ENCODE results near the gene TSC1. TPM values are rescaled to one million over a fixed set of nuclear protein-coding genes. Genes with fewer than 3 reads are reported as not detected.
A peak's percentile ranks its signal among the peaks of the same experiment; 100 is the strongest.

Gene TSC1
- total and polyA plus RNA-seq, 10 of the 15 experiments (the other 5 are each of a cell fraction or from before 2014, with no cell fraction given): 4.0 to 48.0 (median 14.9) TPM

DNA sequence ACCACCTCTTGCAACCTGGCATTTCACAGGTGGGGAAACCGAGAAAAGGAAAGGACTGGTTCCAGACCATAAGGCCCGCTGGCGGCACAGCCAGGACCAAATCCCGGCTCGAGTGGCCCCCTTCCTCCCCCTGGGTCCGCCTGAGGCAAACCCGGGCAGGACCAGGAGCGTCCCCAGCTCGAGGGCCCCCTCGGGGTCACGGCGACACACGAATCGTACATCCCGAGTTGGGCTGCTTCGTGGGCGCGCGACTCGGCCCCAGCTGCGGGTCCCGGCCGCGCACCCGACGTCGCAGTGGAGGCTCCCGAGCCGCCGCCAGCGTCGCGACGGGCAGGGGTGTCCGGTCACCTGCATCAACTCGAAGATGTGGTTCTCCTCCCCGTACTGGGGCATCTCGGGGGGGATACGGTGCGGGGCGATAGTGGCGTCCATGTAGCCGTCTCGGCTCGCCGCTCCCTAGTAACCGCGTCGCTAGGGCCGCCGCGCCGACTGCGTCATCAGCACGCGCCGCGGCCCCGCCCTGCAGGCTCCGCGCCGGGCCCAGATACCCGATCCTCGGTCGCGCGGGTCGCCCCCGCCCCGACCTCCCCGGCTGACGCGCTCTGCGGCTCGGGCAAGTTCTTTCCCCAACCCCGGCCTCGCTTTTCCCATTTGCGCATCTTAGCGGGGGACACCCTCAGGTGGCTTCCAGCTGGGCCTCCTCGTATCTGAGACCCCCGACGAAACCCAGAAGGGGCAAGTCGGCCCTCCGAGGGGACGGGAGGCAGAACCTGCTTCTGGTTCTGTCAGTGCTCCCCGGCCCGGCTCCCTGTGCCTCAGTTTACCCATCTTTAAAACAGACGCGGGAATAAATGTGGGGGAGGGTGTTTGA is 66.4 kb downstream of the TSC1 start, which contains the start of gene AK8 (continued):
- no peak for TF ChIP-seq ZNF274 (IDR thresholded peaks at IDR 0.05; ENCODE audit: insufficient read depth, insufficient read length)
- TF ChIP-seq TCF7 (IDR thresholded peaks at IDR 0.05; ENCODE audit: borderline replicate concordance): no peak
- 0 out of 2 replicates have a peak, but pooled peaks have one; percentile 51 for TF ChIP-seq RB1 (IDR thresholded peaks at IDR 0.05; ENCODE audit: borderline replicate concordance)
- peak; percentile 96 for TF ChIP-seq SMARCA5 (IDR thresholded peaks at IDR 0.05)
- TF ChIP-seq, protein P1, sequence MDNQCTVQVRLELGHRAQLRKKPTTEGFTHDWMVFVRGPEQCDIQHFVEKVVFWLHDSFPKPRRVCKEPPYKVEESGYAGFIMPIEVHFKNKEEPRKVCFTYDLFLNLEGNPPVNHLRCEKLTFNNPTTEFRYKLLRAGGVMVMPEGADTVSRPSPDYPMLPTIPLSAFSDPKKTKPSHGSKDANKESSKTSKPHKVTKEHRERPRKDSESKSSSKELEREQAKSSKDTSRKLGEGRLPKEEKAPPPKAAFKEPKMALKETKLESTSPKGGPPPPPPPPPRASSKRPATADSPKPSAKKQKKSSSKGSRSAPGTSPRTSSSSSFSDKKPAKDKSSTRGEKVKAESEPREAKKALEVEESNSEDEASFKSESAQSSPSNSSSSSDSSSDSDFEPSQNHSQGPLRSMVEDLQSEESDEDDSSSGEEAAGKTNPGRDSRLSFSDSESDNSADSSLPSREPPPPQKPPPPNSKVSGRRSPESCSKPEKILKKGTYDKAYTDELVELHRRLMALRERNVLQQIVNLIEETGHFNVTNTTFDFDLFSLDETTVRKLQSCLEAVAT (IDR thresholded peaks at IDR 0.05): no peak
- no peak for TF ChIP-seq ZNF217 (IDR thresholded peaks at IDR 0.05)
- no peak for TF ChIP-seq TCF12 (IDR thresholded peaks at IDR 0.05; ENCODE audit: low read depth, low read length)
- no peak for TF ChIP-seq NRF1 (conservative IDR thresholded peaks at IDR 0.05; ENCODE audit: low read depth, low read length)
- TF ChIP-seq, protein P2, sequence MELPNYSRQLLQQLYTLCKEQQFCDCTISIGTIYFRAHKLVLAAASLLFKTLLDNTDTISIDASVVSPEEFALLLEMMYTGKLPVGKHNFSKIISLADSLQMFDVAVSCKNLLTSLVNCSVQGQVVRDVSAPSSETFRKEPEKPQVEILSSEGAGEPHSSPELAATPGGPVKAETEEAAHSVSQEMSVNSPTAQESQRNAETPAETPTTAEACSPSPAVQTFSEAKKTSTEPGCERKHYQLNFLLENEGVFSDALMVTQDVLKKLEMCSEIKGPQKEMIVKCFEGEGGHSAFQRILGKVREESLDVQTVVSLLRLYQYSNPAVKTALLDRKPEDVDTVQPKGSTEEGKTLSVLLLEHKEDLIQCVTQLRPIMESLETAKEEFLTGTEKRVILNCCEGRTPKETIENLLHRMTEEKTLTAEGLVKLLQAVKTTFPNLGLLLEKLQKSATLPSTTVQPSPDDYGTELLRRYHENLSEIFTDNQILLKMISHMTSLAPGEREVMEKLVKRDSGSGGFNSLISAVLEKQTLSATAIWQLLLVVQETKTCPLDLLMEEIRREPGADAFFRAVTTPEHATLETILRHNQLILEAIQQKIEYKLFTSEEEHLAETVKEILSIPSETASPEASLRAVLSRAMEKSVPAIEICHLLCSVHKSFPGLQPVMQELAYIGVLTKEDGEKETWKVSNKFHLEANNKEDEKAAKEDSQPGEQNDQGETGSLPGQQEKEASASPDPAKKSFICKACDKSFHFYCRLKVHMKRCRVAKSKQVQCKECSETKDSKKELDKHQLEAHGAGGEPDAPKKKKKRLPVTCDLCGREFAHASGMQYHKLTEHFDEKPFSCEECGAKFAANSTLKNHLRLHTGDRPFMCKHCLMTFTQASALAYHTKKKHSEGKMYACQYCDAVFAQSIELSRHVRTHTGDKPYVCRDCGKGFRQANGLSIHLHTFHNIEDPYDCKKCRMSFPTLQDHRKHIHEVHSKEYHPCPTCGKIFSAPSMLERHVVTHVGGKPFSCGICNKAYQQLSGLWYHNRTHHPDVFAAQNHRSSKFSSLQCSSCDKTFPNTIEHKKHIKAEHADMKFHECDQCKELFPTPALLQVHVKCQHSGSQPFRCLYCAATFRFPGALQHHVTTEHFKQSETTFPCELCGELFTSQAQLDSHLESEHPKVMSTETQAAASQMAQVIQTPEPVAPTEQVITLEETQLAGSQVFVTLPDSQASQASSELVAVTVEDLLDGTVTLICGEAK (IDR thresholded peaks at IDR 0.05; ENCODE audit: borderline replicate concordance): no peak
- peak; percentile 61; the same call in 1 of the 2 replicates for TF ChIP-seq MXI1 (IDR thresholded peaks at IDR 0.05; ENCODE audit: low read depth, low read length)
- TF ChIP-seq, protein P3, sequence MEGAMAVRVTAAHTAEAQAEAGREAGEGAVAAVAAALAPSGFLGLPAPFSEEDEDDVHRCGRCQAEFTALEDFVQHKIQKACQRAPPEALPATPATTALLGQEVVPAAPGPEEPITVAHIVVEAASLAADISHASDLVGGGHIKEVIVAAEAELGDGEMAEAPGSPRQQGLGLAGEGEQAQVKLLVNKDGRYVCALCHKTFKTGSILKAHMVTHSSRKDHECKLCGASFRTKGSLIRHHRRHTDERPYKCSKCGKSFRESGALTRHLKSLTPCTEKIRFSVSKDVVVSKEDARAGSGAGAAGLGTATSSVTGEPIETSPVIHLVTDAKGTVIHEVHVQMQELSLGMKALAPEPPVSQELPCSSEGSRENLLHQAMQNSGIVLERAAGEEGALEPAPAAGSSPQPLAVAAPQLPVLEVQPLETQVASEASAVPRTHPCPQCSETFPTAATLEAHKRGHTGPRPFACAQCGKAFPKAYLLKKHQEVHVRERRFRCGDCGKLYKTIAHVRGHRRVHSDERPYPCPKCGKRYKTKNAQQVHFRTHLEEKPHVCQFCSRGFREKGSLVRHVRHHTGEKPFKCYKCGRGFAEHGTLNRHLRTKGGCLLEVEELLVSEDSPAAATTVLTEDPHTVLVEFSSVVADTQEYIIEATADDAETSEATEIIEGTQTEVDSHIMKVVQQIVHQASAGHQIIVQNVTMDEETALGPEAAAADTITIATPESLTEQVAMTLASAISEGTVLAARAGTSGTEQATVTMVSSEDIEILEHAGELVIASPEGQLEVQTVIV (IDR thresholded peaks at IDR 0.05; ENCODE audit: borderline replicate concordance, partially characterized antibody): no peak
- TF ChIP-seq, protein P4, sequence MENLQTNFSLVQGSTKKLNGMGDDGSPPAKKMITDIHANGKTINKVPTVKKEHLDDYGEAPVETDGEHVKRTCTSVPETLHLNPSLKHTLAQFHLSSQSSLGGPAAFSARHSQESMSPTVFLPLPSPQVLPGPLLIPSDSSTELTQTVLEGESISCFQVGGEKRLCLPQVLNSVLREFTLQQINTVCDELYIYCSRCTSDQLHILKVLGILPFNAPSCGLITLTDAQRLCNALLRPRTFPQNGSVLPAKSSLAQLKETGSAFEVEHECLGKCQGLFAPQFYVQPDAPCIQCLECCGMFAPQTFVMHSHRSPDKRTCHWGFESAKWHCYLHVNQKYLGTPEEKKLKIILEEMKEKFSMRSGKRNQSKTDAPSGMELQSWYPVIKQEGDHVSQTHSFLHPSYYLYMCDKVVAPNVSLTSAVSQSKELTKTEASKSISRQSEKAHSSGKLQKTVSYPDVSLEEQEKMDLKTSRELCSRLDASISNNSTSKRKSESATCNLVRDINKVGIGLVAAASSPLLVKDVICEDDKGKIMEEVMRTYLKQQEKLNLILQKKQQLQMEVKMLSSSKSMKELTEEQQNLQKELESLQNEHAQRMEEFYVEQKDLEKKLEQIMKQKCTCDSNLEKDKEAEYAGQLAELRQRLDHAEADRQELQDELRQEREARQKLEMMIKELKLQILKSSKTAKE (IDR thresholded peaks at IDR 0.05; ENCODE audit: low read depth, poor library complexity, severe bottlenecking): no peak
- TF ChIP-seq WRNIP1 (IDR thresholded peaks at IDR 0.05; ENCODE audit: borderline replicate concordance, low read depth, low read length): no peak
